ENCODE results near the gene EGLN2. TPM values are rescaled to one million over a fixed set of nuclear protein-coding genes. Genes with fewer than 3 reads are reported as not detected.

EGLN2 gene
- total RNA-seq (2011; cell fraction: chromatin; rRNA removed; ENCODE audit: low replicate concordance): 63.0 and 140 TPM in 2 replicates
- total RNA-seq (2011; cell fraction: nucleolus; rRNA removed): 93.6 and 96.2 TPM in 2 replicates
- total RNA-seq (2011; cell fraction: nucleoplasm; rRNA removed): 80.4 and 98.4 TPM in 2 replicates
- 104 and 120 TPM in 2 replicates for total RNA-seq (2014; rRNA removed)
- total RNA-seq (2014; rRNA removed; fragmentation: Illumina TruSeq; extraction: Trizol): 51.2 and 71.0 TPM in 2 replicates
- total RNA-seq (2015; rRNA removed; fragmentation: Illumina TruSeq; extraction: Trizol): 92.0 and 92.9 TPM in 2 replicates
- total RNA-seq (2021): 111 and 114 TPM in 2 replicates
- 41.1 and 52.0 TPM in 2 replicates for polyA plus RNA-seq (2011; rRNA removed)
- polyA plus RNA-seq (2011; cell fraction: cytosol; rRNA removed): 56.6 and 123 TPM in 2 replicates
- 86.2 and 132 TPM in 2 replicates for polyA plus RNA-seq (2011; cell fraction: nucleus; rRNA removed)
- polyA plus RNA-seq (2012): 87.1 and 100 TPM in 2 replicates
- polyA plus RNA-seq (2014; fragmentation: Illumina TruSeq; extraction: Trizol): 65.7 and 78.9 TPM in 2 replicates
- 10 to 100 TPM in 1 of 2 experiments, 1 to 10 TPM in 1; 9.6 to 19.1 TPM for polyA plus RNA-seq (2014; fragmentation: Nextera tagmentation; extraction: Ambion mirVana)
- 81.3 and 92.5 TPM in 2 replicates for polyA plus RNA-seq (2014; rRNA removed)
- 18.5 and 29.1 TPM in 2 replicates for polyA minus RNA-seq (2011; rRNA and poly(A)+ RNA removed)
- polyA minus RNA-seq (2011; cell fraction: cytosol; rRNA and poly(A)+ RNA removed): 35.9 and 41.9 TPM in 2 replicates
- 31.8 and 35.2 TPM in 2 replicates for polyA minus RNA-seq (2011; cell fraction: nucleus; rRNA and poly(A)+ RNA removed)
- Bru-seq, nascent RNA: percentile 84 among the genes with signal in this experiment
- BruChase-seq, experiment 1, labeled RNA remaining after a 2-hour chase: percentile 67 among the genes with signal in this experiment
- percentile 69 among the genes with signal in this experiment for BruChase-seq, experiment 2, labeled RNA remaining after a 6-hour chase
- long read RNA-seq, experiment 1, transcript EGLN2-201 (6 exons, 2,102 nt): minor isoform, 388 of 1,150 reads
- long read RNA-seq, experiment 1, transcript EGLN2-207 (5 exons, 2,821 nt): major isoform, 692 of 1,150 reads
- long read RNA-seq, experiment 1, transcript EGLN2-202 (6 exons, 2,150 nt): minor isoform, 5 of 1,150 reads
- long read RNA-seq, experiment 1, transcript EGLN2-214 (4 exons, 459 nt): minor isoform, 8 of 1,150 reads
- long read RNA-seq, experiment 1, partial matches to known transcripts: 22 of 1,150 reads
- long read RNA-seq, experiment 1, other reads (novel, unspliced or antisense): 30 of 1,150 reads
- long read RNA-seq, experiment 2, transcript EGLN2-207 (5 exons, 2,821 nt): minor isoform, 37 of 124 reads
- long read RNA-seq, experiment 2, transcript EGLN2-201 (6 exons, 2,102 nt): major isoform, 55 of 124 reads
- long read RNA-seq, experiment 2, partial matches to known transcripts: 20 of 124 reads
- long read RNA-seq, experiment 2, other reads (novel, unspliced or antisense): 4 of 124 reads
- long read RNA-seq, experiment 3, transcript EGLN2-207 (5 exons, 2,821 nt): minor isoform, 14 of 161 reads
- long read RNA-seq, experiment 3, transcript EGLN2-201 (6 exons, 2,102 nt): major isoform, 139 of 161 reads
- long read RNA-seq, experiment 3, partial matches to known transcripts: 2 of 161 reads
- long read RNA-seq, experiment 3, other reads (novel, unspliced or antisense): 5 of 161 reads

DNA sequence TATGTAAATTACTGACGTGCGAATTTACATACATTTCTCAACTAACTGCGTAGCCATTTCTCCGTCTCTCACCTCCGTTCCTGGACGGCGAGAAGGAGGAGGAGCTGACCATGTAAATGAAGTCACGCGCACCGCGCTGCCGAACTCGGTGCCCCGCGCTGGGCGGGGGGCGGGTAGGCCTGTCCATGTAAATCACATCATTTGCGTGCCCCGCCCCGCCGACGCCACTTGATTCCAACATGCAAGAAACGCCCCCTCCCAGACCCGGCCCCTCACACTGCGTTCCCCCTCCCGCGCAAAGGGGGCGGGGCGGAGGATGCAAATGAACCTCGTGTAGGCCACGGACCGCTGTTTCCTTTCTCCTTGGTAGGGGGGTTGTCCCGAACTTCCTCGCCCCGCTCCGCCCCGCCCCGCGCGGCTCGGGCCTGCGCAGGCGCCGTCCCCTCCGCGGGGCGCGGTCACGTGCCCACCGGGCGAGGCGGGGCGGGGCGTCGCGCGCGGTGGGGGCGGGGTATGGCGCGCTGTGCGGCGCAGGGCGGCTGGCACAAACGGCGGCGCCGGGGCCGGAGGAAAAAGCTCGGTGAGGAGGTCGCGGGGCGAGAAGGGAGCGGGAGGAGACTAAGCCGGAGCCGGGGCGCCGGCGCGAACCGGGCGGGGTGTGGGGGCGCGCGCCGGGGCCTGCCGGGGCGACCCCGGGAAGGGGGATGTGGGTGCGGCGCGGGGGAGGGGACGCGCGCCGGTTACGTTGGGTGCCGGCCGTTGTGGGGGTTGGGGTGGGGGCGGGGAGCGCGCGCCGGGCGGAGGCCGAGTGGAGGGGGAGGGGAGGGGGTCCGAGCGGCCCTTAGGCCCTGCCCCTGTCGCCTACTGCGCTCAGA is at the start of gene EGLN2:
Gene EGLN2 (plus strand): TSS at position 509 of the 875 bp plus-strand sequence. CDS start 1,382 bp downstream, outside the sequence.
- Histone ChIP-seq H3K9me3 (replicated peaks; ENCODE audit: control insufficient read depth, insufficient read depth, low read depth, low read length) (no peaks in the 10 kb centered on the region), H3K4me1 (replicated peaks in 1 of 2; ENCODE audit: control insufficient read depth in 2 of 2, insufficient read depth in 2 of 2, low read length in 2 of 2) (peaks cover 48 to 57% of the 10 kb centered on the region in 2 experiments), H3K27me3 (ENCODE audit: control insufficient read depth in 2 of 2, insufficient read depth in 2 of 2, low read length in 2 of 2) (no peaks in the 10 kb centered on the region), H3K4me2 (ENCODE audit: insufficient read depth, low read length) (peak within 1 kb of the TSS; percentile 82), H3K27ac (ENCODE audit: extremely low read depth, low read depth, low read length) (peak within 1 kb of the TSS; percentile 95), H2AFZ (ENCODE audit: low read depth, low read length) (peak within 1 kb of the TSS; percentile 88), H4K20me1 (replicated peaks; ENCODE audit: control insufficient read depth, insufficient read depth, low read length) (peaks cover 27% of the 10 kb centered on the region), H3K36me3 (ENCODE audit: control insufficient read depth, insufficient read depth, low read length) (peaks cover 37% of the 10 kb centered on the region; the same call in 2 of the 3 replicates), H3K79me2 (ENCODE audit: control insufficient read depth, insufficient read depth, low read length) (peaks cover 46% of the 10 kb centered on the region), H3K9me1 (ENCODE audit: control insufficient read depth, insufficient read depth, low read length) (peaks cover 13% of the 10 kb centered on the region), H3K9ac (ENCODE audit: insufficient read depth in 1 of 2, low read depth in 2 of 2, low read length in 2 of 2) (peak within 1 kb of the TSS; percentile 95 to 98), H3K4me3 (peak within 1 kb of the TSS; percentile 89)
- in situ Hi-C loops (cut with MboI) (no loop called here), intact Hi-C loops (cut with micrococcal nuclease) (loop anchor here (1.0 to 2.0 kb wide), 2 partner anchors 21 to 48 kb away; partner anchors contain the start of genes ACTMAP, RAB4B and SNRPA)
- DNase-seq (ENCODE audit: extremely low read depth in 1 of 4, low spot score in 3 of 4): peak; percentile 94 to 100 (median 96)
- ChIA-PET POLR2A (interaction anchor here (0.6 to 1.9 kb wide), 11 partner anchors 8 to 465 kb away, joined by 3 to 15 read pairs (median 3); partner anchors contain the start of genes ACTMAP, BLVRB and RAB4B), CTCF (ENCODE audit: low intra/inter-chr PET ratio) (no interaction called here)
- 2% methylated on average over 25 of the region's 110 CpGs for WGBS (ENCODE audit: insufficient coverage, low coverage, missing lambda C conversion rate)
- ATAC-seq: peak; percentile 88
- no TSS peak for BruUV-seq (replicated peaks)
- FAIRE-seq: peak; percentile 100
- TF ChIP-seq NFYB (IDR thresholded peaks at IDR 0.05; ENCODE audit: extremely low read depth, insufficient read length): no peak
- no peak for TF ChIP-seq PTBP1 (IDR thresholded peaks at IDR 0.05; ENCODE audit: low read depth, low read length)
- TF ChIP-seq ZNF57 (CRISPR knock-in tag; IDR thresholded peaks at IDR 0.05): no peak

Data from K562 (cell line).